HG02943 (cell line): ENCODE data around the gene RSRC1.

Experiments used
- ATAC-seq: cut with Tn5 transposase; IDR thresholded peaks from one replicate; pipeline ENCODE4 v1.9.1; 2021; ENCODE audit warnings: mild to moderate bottlenecking, low read depth, moderate library complexity; ENCODE audit not compliant: unreplicated experiment

Gene RSRC1

DNA sequence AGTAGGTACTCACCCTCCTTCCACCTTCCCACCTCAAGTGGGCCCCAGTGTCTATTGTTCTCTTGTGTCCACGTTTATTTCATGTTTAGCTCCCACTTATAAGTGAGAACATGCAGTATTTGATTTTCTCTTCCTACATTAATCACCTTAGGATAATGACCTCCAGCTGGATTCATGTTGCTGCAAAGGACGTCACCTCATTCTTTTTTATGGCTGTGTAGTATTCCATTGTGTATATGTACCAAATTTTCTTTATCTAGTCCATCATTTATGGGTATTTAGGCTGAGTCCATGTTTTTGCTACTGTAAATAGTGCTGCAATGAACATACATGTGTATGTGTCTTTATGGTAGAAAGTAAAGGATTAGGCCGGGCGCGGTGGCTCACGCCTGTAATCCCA lies 455.2 kb downstream of the RSRC1 start:
- ATAC-seq = no peak

DNA sequence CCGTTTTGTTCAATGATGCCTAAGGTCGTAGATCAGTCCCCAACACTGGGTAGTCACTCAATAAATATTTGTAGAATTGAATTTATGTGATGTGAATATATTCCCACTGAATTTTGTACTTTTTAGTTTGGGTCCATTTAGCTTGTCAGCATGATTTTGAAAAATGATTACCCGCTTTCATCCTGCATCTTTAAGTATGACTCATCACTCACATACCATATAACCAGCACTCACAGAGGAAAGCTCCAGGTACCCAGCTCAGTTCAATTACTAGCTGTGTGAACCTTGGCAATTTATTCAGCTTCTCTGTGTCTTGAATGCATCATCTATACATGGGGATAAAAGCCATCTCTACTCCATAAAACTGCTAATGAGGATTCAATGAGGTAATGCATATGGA lies 458.9 kb downstream of the RSRC1 start:
- ATAC-seq = no peak

DNA sequence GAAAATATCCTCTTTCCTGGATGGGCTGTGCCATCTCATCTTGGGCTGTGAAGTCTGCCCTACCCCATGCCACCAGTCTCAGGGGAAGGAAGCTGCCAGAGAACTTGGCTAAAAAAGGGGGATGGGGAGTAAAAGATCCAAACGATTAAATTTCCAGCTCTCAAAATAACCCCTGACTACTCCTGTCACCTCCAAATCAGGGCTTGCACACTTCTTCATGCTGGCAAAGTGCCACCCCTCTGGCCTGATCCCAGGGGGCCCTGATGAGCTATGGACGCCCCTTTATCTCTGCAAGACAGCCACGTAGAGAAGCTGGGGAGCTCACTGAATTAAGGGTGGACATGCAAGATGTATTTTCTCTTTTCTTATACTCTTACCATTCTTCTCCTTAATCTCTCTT lies 459.9 kb downstream of the RSRC1 start:
- no peak for ATAC-seq

DNA sequence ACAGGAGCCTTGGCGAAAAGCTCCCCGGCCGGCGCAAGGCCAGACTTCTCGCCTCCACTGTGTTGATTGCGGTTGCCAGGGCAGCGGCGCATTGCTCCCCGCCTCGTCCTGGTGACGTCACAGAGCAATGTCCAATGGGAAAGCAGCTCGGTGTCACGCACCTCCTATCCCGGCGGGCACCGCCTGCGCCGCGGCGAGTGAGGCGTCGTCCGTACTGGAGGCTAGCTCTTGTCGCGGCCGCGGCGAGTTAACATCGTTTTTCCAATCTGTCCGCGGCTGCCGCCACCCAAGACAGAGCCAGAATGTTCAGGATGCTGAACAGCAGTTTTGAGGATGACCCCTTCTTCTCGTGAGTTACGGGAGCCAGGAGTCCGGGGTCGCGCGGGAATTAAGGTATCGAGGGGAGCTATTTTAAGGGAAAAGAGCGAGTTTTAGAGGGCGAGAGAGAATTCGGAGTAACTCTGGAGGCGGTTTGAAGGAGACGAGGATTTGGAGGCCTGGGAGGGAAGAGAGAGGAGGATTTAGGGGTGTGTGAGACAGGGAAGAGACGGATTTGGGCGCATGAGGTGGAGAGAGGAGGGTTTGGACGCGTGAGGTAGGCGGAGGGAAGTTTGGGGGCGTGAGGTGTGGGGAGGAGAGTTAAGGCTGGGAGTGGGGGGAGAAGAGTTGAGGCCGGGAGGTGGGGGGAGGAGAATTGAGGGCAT lies 461.3 kb downstream of the RSRC1 start, which contains the start of gene MLF1:
Gene MLF1, plus strand, starts transcription at position 196 of the 704 bp plus-strand sequence. Its CDS starts 107 bp downstream, at position 303.
- ATAC-seq = peak; percentile 100

DNA sequence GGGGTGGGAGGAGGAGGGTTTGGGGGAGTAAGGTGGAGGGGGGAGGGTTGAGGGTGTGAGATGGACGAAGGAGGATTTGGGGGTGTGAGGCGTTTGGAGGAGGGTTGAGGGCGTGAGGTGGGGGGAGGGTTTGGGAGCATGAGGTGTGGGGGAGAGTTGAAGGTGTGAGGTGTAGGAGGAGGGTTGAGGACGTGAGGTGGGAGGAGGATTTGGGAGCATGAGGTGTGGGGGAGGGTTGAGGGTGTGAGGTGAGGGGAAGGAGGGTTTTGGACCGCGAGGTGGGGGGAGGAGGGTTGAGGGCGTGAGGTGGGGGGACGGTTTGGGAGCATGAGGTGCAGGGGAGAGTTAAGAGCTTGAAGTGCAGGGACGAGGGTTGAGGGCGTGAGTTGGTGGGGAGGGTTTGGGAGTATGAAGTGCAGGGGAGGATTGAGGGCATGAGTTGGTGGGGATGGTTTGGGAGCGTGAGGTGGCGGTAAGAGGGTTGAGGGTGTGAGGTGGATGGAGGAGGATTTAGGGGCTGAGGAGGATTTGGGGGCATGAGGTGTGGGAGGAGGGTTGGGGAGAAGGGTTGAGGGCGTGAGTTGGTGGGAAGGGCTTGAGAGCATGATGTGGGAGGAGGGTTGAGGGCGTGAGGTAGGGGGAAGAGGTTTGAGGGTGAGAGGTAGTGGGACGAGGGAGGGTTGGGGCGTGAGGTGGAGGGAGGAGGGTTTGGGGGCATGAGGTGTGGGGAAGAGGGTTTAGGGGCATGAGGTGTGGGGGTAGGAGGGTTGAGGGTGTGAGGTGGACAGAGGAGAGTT lies 462.3 kb downstream of the RSRC1 start:
- ATAC-seq = no peak

DNA sequence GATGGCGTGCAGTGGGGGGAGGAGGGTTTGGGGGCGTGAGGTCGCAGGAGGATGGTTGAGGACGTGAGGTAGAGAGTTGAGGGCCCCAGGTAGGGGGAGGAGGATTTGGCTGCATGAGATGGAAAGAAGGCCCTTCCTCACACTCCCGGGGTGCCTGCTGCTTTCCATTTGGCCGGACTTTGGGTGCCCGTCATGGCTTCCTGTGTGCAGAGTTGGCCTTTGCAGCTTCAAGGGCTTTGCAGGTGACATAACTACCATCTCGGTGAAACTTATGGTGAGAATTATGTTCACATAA lies 462.8 kb downstream of the RSRC1 start:
- no peak for ATAC-seq

DNA sequence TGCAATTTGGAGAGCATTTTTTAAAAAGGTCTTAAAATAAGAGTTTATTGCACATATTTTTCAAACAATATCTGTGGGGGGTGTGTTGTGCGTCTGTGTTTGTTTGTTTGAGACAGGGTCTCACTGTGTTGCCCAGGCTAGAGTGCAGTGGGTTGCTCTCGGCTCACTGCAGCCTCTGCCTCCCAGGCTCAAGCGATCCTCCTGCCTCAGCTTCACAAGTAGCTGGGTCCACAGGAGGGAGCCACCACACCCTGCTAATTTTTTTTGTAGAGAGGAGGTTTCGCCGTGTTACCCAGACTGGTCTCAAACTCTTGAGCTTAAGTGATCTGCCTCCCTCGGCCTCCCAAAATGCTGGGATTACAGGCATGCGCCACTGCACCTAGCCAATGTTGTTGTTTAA lies 463.8 kb downstream of the RSRC1 start:
- no peak for ATAC-seq

DNA sequence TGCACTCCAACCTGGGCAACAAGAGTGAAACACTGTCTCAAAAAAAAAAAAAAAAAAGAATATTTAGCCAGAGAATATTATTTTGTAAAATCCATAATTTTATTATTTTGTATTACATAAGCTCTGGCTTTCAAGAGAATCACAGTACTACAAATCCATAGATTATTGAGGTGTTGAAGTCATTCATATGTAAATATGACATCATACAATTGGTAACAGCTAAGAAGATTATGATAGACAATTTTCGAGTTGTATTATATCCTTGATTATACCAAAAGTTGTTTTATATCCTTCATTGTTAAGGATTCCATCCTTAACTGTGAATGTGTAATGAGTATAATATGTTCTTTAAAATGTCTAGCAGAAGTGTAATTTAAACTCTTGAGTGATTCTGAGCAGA lies 464.8 kb downstream of the RSRC1 start:
- ATAC-seq = no peak

DNA sequence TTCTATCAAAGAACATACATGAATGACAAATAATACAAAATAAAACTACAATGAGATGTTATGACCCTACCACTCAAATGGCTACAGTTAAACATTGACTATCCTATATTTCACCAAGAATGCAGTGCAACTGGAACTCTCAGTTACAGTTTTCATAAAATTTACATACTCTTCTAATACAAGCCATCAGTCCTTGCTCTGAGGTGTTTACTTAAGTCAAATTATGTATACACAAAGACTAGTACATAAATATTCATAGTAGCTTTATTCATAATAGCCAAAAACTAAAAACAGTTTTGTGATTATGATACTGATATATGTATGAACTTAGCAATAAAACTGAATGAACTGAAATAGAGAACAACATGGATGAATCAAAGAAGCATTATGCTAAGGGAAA lies 480.3 kb downstream of the RSRC1 start:
- no peak for ATAC-seq
